CD4-positive, alpha-beta T cell treated with Interleukin-6 at 100 ng/mL for 8 hours (primary cell): ENCODE data around the gene ELOVL6.
"Not testable (repeated sequence)": the region's sequence is repeated elsewhere in the genome, so short reads cannot be mapped to it uniquely, and the experiment has no call there.

ENCODE experiments used
- DNase-seq: peaks from one replicate; pipeline ENCODE4 v3.0.0-alpha.2; 2020; ENCODE audit warnings: mixed read lengths, low spot score

ELOVL6 gene

GRCh38 chr4:110196871-110197528 is 1.4 kb downstream of the ELOVL6 start:
- peak; percentile 41 for DNase-seq

GRCh38 chr4:110196206-110196870 is 2.1 kb downstream of the ELOVL6 start:
- DNase-seq, result peak; percentile 31

GRCh38 chr4:110195561-110196205 is 2.7 kb downstream of the ELOVL6 start:
- DNase-seq, result no peak

GRCh38 chr4:110193822-110194761 is 4.3 kb downstream of the ELOVL6 start:
- peak; percentile 85 for DNase-seq

- not testable (repeated sequence) for DNase-seq
Measured at GRCh38 chr4:110193287-110193686, 5.1 kb downstream of the ELOVL6 start.

GRCh38 chr4:110190249-110190648 is 8.2 kb downstream of the ELOVL6 start:
- DNase-seq, result no peak

- no peak for DNase-seq
Measured at GRCh38 chr4:110188113-110188512, 10.3 kb downstream of the ELOVL6 start.

- no peak for DNase-seq
Measured at GRCh38 chr4:110184791-110185155, 13.6 kb downstream of the ELOVL6 start.

- no peak for DNase-seq
Measured at GRCh38 chr4:110184140-110184790, 14.2 kb downstream of the ELOVL6 start.

- DNase-seq, result no peak
Measured at GRCh38 chr4:110183643-110184042, 14.8 kb downstream of the ELOVL6 start.

GRCh38 chr4:110183058-110183457 is 15.4 kb downstream of the ELOVL6 start:
- no peak for DNase-seq

- DNase-seq, result no peak
Measured at GRCh38 chr4:110181890-110182289, 16.5 kb downstream of the ELOVL6 start.

GRCh38 chr4:110175634-110176033 is 22.8 kb downstream of the ELOVL6 start:
- no peak for DNase-seq

GRCh38 chr4:110172972-110173371 is 25.4 kb downstream of the ELOVL6 start:
- DNase-seq, result no peak

- no peak for DNase-seq
Measured at GRCh38 chr4:110171971-110172370, 26.4 kb downstream of the ELOVL6 start.

GRCh38 chr4:110170861-110171260 is 27.6 kb downstream of the ELOVL6 start:
- no peak for DNase-seq

GRCh38 chr4:110165382-110166286 is 32.8 kb downstream of the ELOVL6 start:
- peak; percentile 82 for DNase-seq

- DNase-seq, result peak; percentile 19
Measured at GRCh38 chr4:110164856-110165255, 33.6 kb downstream of the ELOVL6 start.

GRCh38 chr4:110164251-110164650 is 34.2 kb downstream of the ELOVL6 start:
- no peak for DNase-seq

GRCh38 chr4:110163327-110164069 is 34.9 kb downstream of the ELOVL6 start:
- no peak for DNase-seq
